K562 (cell line): Measurements from ENCODE around the gene SNX30. TPM values are rescaled to one million over a fixed set of nuclear protein-coding genes. Genes with fewer than 3 reads are reported as not detected.
A peak's percentile ranks its signal among the peaks of the same experiment; 100 is the strongest.

Experiments used
- ATAC-seq: fragments of 200-7000 bp; cut with Tn5 transposase; 3 replicates; pipeline ENCODE4 v1.9.1; 2020; ENCODE audit warnings: moderate library complexity
- BruUV-seq: library from RNA; stranded (reverse); fragments of 400-500 nt; replicated peaks from 2 replicates; lab custom pipeline; 2021; lab: Mats Ljungman, UMichigan
- CTCF ChIA-PET: fragments of 300-600 bp; formaldehyde crosslinking; extraction: SDS; loops from one replicate; lab custom pipeline; 2021; ENCODE audit warnings: low intra/inter-chr PET ratio; lab: Yijun Ruan, JAX
- POLR2A ChIA-PET: fragments of 300-600, 350-650 bp; sonication (Branson Sonifier 250); formaldehyde crosslinking; extraction: SDS; loops from one replicate; lab custom pipeline; 2021; ENCODE audit warnings: antibody characterized with exemption, inconsistent platforms; lab: Yijun Ruan, JAX
- DNase-seq, 4 experiments: peaks; one replicate each; pipeline versions ENCODE4 v3.0.0 to v3.0.0-alpha.2; 2011 to 2018; ENCODE audit warnings: low spot score in 3 of 4, mixed read lengths in 3 of 4; ENCODE audit errors: extremely low read depth in 1 of 4
- FAIRE-seq: peaks from 2 replicates; lab custom pipeline; 2011; peaks lifted over from hg19 to GRCh38; lab: Jason Lieb, UNC
- H2AFZ ChIP-seq: 2 replicates; pipeline ENCODE4 v1.6.0; 2011; ENCODE audit warnings: low read depth, low read length, control low read depth, inconsistent platforms
- H3K27ac ChIP-seq: fragments of 200-600 bp; 3 replicates; pipeline ENCODE4 v1.8.0; 2011; ENCODE audit warnings: low read depth, mild to moderate bottlenecking, control low read depth, inconsistent platforms, low read length, moderate library complexity, mixed read lengths; ENCODE audit errors: extremely low read depth
- H3K27me3 ChIP-seq, 2 experiments: fragments of 300-600 bp in 1 of 2; 2 replicates in 1 of 2; 3 replicates in 1 of 2; pipeline versions ENCODE4 v1.6.0 to v1.8.0; 2011; ENCODE audit warnings: inconsistent platforms in 2 of 2, low read length in 2 of 2, mild to moderate bottlenecking in 1 of 2, mixed read lengths in 1 of 2, moderate library complexity in 1 of 2; ENCODE audit not compliant: control insufficient read depth in 2 of 2, insufficient read depth in 2 of 2
- H3K36me3 ChIP-seq: fragments of 300-600 bp; 3 replicates; pipeline ENCODE4 v1.8.0; 2011; ENCODE audit warnings: mild to moderate bottlenecking, low read length, inconsistent platforms; ENCODE audit not compliant: control insufficient read depth, insufficient read depth
- H3K4me1 ChIP-seq, 2 experiments: fragments of 200-600 bp in 1 of 2; replicated peaks in 1 of 2; 2 replicates in 1 of 2; 3 replicates in 1 of 2; pipeline versions ENCODE4 v1.5.1 to v1.8.0; 2011; ENCODE audit warnings: inconsistent platforms in 2 of 2, low read length in 2 of 2, mild to moderate bottlenecking in 1 of 2, mixed read lengths in 1 of 2, moderate library complexity in 1 of 2; ENCODE audit not compliant: control insufficient read depth in 2 of 2, insufficient read depth in 2 of 2
- H3K4me2 ChIP-seq: 2 replicates; pipeline ENCODE4 v1.6.1; 2011; ENCODE audit warnings: low read length, control low read depth, inconsistent platforms, mixed read lengths; ENCODE audit not compliant: insufficient read depth
- H3K4me3 ChIP-seq: fragments of 200-600 bp; sonication (generic), shearing (Covaris generic); 2 replicates; pipeline ENCODE4 v1.5.1; 2016; ENCODE audit warnings: control low read depth, inconsistent platforms
- H3K79me2 ChIP-seq: fragments of 200-600 bp; 3 replicates; pipeline ENCODE4 v1.8.0; 2011; ENCODE audit warnings: low read length, inconsistent platforms; ENCODE audit not compliant: control insufficient read depth, insufficient read depth
- H3K9ac ChIP-seq, 2 experiments: 2 replicates each; pipeline versions ENCODE4 v1.6.0 to v1.6.1; 2011; ENCODE audit warnings: low read depth in 2 of 2, low read length in 2 of 2, control low read depth in 1 of 2, inconsistent platforms in 1 of 2, mild to moderate bottlenecking in 1 of 2, mixed read lengths in 1 of 2; ENCODE audit not compliant: insufficient read depth in 1 of 2
- H3K9me1 ChIP-seq: one replicate; pipeline ENCODE4 v1.6.0; 2011; ENCODE audit warnings: inconsistent platforms, mild to moderate bottlenecking, low read length, moderate library complexity; ENCODE audit not compliant: control insufficient read depth, insufficient read depth
- H3K9me3 ChIP-seq: replicated peaks from 2 replicates; pipeline ENCODE4 v1.5.1; 2011; ENCODE audit warnings: low read depth, low read length, inconsistent platforms; ENCODE audit not compliant: control insufficient read depth, insufficient read depth
- H4K20me1 ChIP-seq: replicated peaks from 2 replicates; pipeline ENCODE4 v1.6.1; 2011; ENCODE audit warnings: low read length, inconsistent platforms, mixed read lengths; ENCODE audit not compliant: control insufficient read depth, insufficient read depth
- FOXA3 ChIP-seq, 2 experiments: fragments of 450-650 bp in 1 of 2; sonication (generic) in 1 of 2; formaldehyde crosslinking; IDR thresholded peaks in 1 of 2; conservative IDR thresholded peaks in 1 of 2; 2 replicates each; pipeline versions ENCODE4 v1.4.0 to v1.8.0; 2020 to 2022; ENCODE audit warnings: mild to moderate bottlenecking in 2 of 2, missing genetic modification reagents in 1 of 2
- GTF2F1 ChIP-seq: IDR thresholded peaks from 2 replicates; pipeline ENCODE4 v1.6.1; 2011; ENCODE audit warnings: low read depth, low read length, improper control_type of control experiment
- JUN ChIP-seq, 2 experiments: sonication (generic) in 1 of 2; formaldehyde crosslinking in 1 of 2; IDR thresholded peaks; 2 replicates each; pipeline versions ENCODE4 v1.6.1 to v1.8.0; 2012 to 2022; ENCODE audit warnings: borderline replicate concordance in 2 of 2, mild to moderate bottlenecking in 2 of 2, improper control_type of control experiment in 1 of 2, low read depth in 1 of 2, low read length in 1 of 2, missing genetic modification reagents in 1 of 2
- KLF1 ChIP-seq: fragments of 450-650 bp; IDR thresholded peaks from 2 replicates; pipeline ENCODE4 v1.6.1; 2016; ENCODE audit warnings: missing genetic modification characterization, missing compliant biosample characterization
- MAFK ChIP-seq: IDR thresholded peaks from 2 replicates; pipeline ENCODE4 v1.6.1; 2011; ENCODE audit warnings: low read length, improper control_type of control experiment
- RAD51 ChIP-seq: fragments of 450-650 bp; IDR thresholded peaks from 2 replicates; pipeline ENCODE4 v1.7.1; 2016; ENCODE audit warnings: low read depth, mild to moderate bottlenecking, borderline replicate concordance
- RB1 ChIP-seq: fragments of 450-650 bp; IDR thresholded peaks from 2 replicates; pipeline ENCODE4 v1.6.1; 2017; ENCODE audit warnings: low read depth, mild to moderate bottlenecking
- RBM14 ChIP-seq: fragments of 200-400 bp; formaldehyde crosslinking; IDR thresholded peaks from 2 replicates; pipeline ENCODE4 v1.6.1; 2018; ENCODE audit warnings: low read depth, mild to moderate bottlenecking, low read length, moderate library complexity, borderline replicate concordance; ENCODE audit not compliant: insufficient read depth
- RNF2 ChIP-seq: sonication (generic); IDR thresholded peaks from 2 replicates; pipeline ENCODE4 v1.6.1; 2016
- SMAD4 ChIP-seq: fragments of 250-450 bp; sonication (Bioruptor Pico); conservative IDR thresholded peaks from 2 replicates; pipeline ENCODE4 v1.8.0; 2021; ENCODE audit warnings: inconsistent platforms, mild to moderate bottlenecking, moderate library complexity
- ZFX ChIP-seq: sonication (generic); formaldehyde crosslinking; IDR thresholded peaks from 2 replicates; pipeline ENCODE4 v1.8.0; 2022; ENCODE audit warnings: mild to moderate bottlenecking, missing genetic modification reagents, moderate library complexity
- ZKSCAN8 ChIP-seq: fragments of 200-800 bp; sonication (Bioruptor generic); IDR thresholded peaks from 2 replicates; pipeline ENCODE4 v1.6.1; 2016; ENCODE audit warnings: missing genetic modification characterization, missing compliant biosample characterization
- ZNF184 ChIP-seq: sonication (generic); formaldehyde crosslinking; IDR thresholded peaks from 2 replicates; pipeline ENCODE4 v1.5.0; 2020; ENCODE audit warnings: missing genetic modification reagents
- ZNF354B ChIP-seq: fragments of 250-450 bp; sonication (Bioruptor Pico); IDR thresholded peaks from 2 replicates; pipeline ENCODE4 v1.4.0; 2020
- ZNF766 ChIP-seq: fragments of 200-800 bp; sonication (Bioruptor generic); conservative IDR thresholded peaks from 2 replicates; pipeline ENCODE4 v1.6.1; 2016; ENCODE audit warnings: missing genetic modification characterization, missing compliant biosample characterization
- WGBS: fragments of 100-300 bp; shearing (Covaris generic); methylation state at CpG from one replicate; pipeline ENCODE4 v1.1.6; 2016; ENCODE audit warnings: low coverage, mixed read lengths; ENCODE audit not compliant: insufficient coverage; ENCODE audit errors: missing lambda C conversion rate; 5-methylcytosine and 5-hydroxymethylcytosine counted together
- in situ Hi-C: fragments of 300-500 bp; cut with MboI; formaldehyde crosslinking; loops from 4 replicates; pipeline ENCODE4 v1.15.0; 2018; ENCODE audit warnings: inconsistent platforms, mixed read lengths
- intact Hi-C: fragments of 100-400 bp; cut with micrococcal nuclease; formaldehyde crosslinking; loops from 2 replicates; pipeline ENCODE4 v1.14.2; 2022
- polyA plus RNA-seq, 8 experiments: library from polyadenylated mRNA; depleted of rRNA in 4 of 8; stranded (reverse) in 5 of 8; unstranded in 3 of 8; fragments of >200 nt; fragmentation: Nextera tagmentation in 2 of 8; fragmentation: Illumina TruSeq in 1 of 8; extraction: Ambion mirVana in 2 of 8; extraction: Trizol in 1 of 8; gene quantifications; 2 replicates each; pipeline versions ENCODE4 v1.2.1 to v1.2.3, GENCODE V29; 2011 to 2014; ENCODE audit warnings: inconsistent platforms in 1 of 8, missing spikeins in 1 of 8
- total RNA-seq, 7 experiments: library from RNA; depleted of rRNA in 6 of 7; stranded (reverse); fragments of >200 nt in 6 of 7; fragmentation: Illumina TruSeq in 2 of 7; extraction: Trizol in 2 of 7; gene quantifications; 2 replicates each; pipeline versions ENCODE4 v1.2.1 to v1.2.3, GENCODE V29; 2011 to 2021; ENCODE audit warnings: low replicate concordance in 1 of 7
- TF ChIP-seq, protein P1 (sequence below): fragments of 200-800 bp; sonication (Bioruptor generic); IDR thresholded peaks from 2 replicates; pipeline ENCODE4 v1.6.1; 2017; ENCODE audit warnings: missing genetic modification characterization, missing compliant biosample characterization
- TF ChIP-seq, protein P2 (sequence below): fragments of 450-650 bp; IDR thresholded peaks from 2 replicates; pipeline ENCODE4 v1.6.1; 2016; ENCODE audit warnings: borderline replicate concordance

The SNX30 gene
- total and polyA plus RNA-seq, 9 of the 15 experiments (the other 6 are each of a cell fraction or from before 2014, with no cell fraction given) = 0.76 to 5.9 (median 3.3) TPM

DNA sequence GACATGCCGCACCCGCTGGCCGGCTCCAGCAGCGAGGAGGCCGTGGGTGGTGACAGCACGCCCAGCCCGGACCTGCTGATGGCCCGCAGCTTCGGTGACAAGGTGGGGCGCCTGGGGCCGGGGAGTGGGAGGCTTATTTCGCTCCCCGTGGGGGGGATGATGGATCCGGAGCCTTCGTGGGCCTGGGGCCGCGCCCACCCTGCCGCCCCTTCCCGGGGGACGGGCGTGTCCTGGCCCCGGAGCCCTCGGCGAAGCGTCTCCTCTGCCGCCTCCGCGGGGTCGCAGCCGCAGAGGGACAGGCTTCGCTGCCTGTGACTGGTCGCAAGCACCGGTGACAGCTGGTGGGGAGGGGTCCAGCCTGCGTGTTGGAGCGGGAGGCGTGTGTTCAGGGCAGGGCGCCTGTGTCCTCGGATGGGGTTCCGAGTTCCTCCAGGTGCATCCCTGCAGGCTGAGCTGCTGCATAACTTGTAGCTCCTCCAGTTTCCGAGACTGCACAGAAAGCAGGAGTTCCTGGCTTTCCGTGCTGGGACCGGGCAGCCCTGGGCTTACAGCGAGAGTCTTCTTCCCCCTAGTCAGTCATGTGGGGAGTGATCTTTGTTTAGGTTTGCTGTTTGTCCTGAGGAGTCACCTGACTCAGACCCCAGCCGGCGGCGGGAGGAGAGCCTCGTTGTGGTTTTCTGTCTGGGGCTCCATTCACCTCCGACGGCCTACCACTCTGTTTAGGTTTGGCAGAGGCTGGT, 666 bp downstream of the SNX30 start:
- ATAC-seq (peak; percentile 48), FAIRE-seq (peak; percentile 69), DNase-seq (peak; percentile 41 to 68 (median 55))
- in situ Hi-C loops (no loop called here), intact Hi-C loops (no loop called here)
- H3K79me2 ChIP-seq = peaks cover 16% of the 10 kb centered on the region; the same call in 2 of the 3 replicates
- peak overlapping the region; percentile 87 for H3K4me2 ChIP-seq
- peak overlapping the region; percentile 76 for H2AFZ ChIP-seq
- 2% methylated on average over 45 of the region's 49 CpGs for WGBS
- ChIA-PET POLR2A (interaction anchor here (0.6 to 2.5 kb wide), 7 partner anchors 13 to 958 kb away, joined by 3 to 11 read pairs (median 3); partner anchors contain the start of gene INIP), CTCF (no interaction called here)
- H3K27ac ChIP-seq = peak overlapping the region; percentile 58; the same call in 1 of the 3 replicates
- no peaks in the 10 kb centered on the region for H3K9me3 ChIP-seq
- H3K4me3 ChIP-seq = peak overlapping the region; percentile 50
- H3K36me3 ChIP-seq = no peaks in the 10 kb centered on the region
- BruUV-seq = no TSS peak
- no peaks in the 10 kb centered on the region for H3K27me3 ChIP-seq
- no peaks in the 10 kb centered on the region; the same call in 1 of the 2 replicates for H4K20me1 ChIP-seq
- H3K9ac ChIP-seq = peak overlapping the region; percentile 40 to 93; a peak in 3 of 4 replicates
- H3K9me1 ChIP-seq = no peaks in the 10 kb centered on the region
- peaks cover 15 to 19% of the 10 kb centered on the region in 2 experiments for H3K4me1 ChIP-seq
- no peak for TF ChIP-seq RNF2
- TF ChIP-seq, protein P1, sequence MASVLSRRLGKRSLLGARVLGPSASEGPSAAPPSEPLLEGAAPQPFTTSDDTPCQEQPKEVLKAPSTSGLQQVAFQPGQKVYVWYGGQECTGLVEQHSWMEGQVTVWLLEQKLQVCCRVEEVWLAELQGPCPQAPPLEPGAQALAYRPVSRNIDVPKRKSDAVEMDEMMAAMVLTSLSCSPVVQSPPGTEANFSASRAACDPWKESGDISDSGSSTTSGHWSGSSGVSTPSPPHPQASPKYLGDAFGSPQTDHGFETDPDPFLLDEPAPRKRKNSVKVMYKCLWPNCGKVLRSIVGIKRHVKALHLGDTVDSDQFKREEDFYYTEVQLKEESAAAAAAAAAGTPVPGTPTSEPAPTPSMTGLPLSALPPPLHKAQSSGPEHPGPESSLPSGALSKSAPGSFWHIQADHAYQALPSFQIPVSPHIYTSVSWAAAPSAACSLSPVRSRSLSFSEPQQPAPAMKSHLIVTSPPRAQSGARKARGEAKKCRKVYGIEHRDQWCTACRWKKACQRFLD = 0 out of 2 replicates have a peak, but pooled peaks have one; percentile 38
- TF ChIP-seq KLF1 (tag) = no peak
- no peak for TF ChIP-seq RB1
- no peak for TF ChIP-seq ZNF184 (CRISPR knock-in tag)
- TF ChIP-seq ZKSCAN8 (CRISPR knock-in tag) = no peak
- TF ChIP-seq JUN (IDR thresholded peaks at IDR 0.05; ENCODE audit: borderline replicate concordance, low read depth, low read length) = no peak
- TF ChIP-seq JUN (CRISPR knock-in tag; IDR thresholded peaks at IDR 0.05; ENCODE audit: borderline replicate concordance) = no peak
- no peak for TF ChIP-seq MAFK
- TF ChIP-seq, protein P2, sequence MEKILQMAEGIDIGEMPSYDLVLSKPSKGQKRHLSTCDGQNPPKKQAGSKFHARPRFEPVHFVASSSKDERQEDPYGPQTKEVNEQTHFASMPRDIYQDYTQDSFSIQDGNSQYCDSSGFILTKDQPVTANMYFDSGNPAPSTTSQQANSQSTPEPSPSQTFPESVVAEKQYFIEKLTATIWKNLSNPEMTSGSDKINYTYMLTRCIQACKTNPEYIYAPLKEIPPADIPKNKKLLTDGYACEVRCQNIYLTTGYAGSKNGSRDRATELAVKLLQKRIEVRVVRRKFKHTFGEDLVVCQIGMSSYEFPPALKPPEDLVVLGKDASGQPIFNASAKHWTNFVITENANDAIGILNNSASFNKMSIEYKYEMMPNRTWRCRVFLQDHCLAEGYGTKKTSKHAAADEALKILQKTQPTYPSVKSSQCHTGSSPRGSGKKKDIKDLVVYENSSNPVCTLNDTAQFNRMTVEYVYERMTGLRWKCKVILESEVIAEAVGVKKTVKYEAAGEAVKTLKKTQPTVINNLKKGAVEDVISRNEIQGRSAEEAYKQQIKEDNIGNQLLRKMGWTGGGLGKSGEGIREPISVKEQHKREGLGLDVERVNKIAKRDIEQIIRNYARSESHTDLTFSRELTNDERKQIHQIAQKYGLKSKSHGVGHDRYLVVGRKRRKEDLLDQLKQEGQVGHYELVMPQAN = 0 out of 2 replicates have a peak, but pooled peaks have one; percentile 33
- no peak for TF ChIP-seq RBM14
- peak; percentile 70 for TF ChIP-seq SMAD4 (CRISPR knock-in tag)
- no peak for TF ChIP-seq GTF2F1
- TF ChIP-seq FOXA3 (CRISPR knock-in tag; conservative IDR thresholded peaks at IDR 0.05 in 1 of 2, IDR thresholded peaks at IDR 0.05 in 1 of 2) = no peak
- no peak for TF ChIP-seq ZNF766 (CRISPR knock-in tag)
- no peak for TF ChIP-seq ZNF354B (CRISPR knock-in tag)
- peak; percentile 68 for TF ChIP-seq RAD51
- no peak; the same call in 1 of the 2 replicates for TF ChIP-seq ZFX (CRISPR knock-in tag)
